ENCODE results near the gene CAMK2N2. TPM values are rescaled to one million over a fixed set of nuclear protein-coding genes. Genes with fewer than 3 reads are reported as not detected.
A peak's percentile ranks its signal among the peaks of the same experiment; 100 is the strongest.

Gene CAMK2N2
- total RNA-seq, 1 donor from 2014 or later: not detected

- ATAC-seq (no peak), DNase-seq (no peak)
- Histone ChIP-seq H3K36me3 (peaks cover 6% of the 10 kb centered on the region), H3K27ac (no peak overlapping the region), H3K27me3 (ENCODE audit: low read depth) (no peaks in the 10 kb centered on the region), H3K4me1 (peaks cover 14% of the 10 kb centered on the region), H3K4me3 (no peak overlapping the region), H3K9me3 (no peaks in the 10 kb centered on the region)
- TF ChIP-seq CTCF (IDR thresholded peaks at IDR 0.05): no peak
- intact Hi-C loops (cut with DNase I): no loop called here
Observed at GRCh38 chr3:184295771-184296170, 34.4 kb upstream of the CAMK2N2 start.

- H3K27me3 ChIP-seq (ENCODE audit: low read depth): no peaks in the 10 kb centered on the region
- H3K36me3 ChIP-seq: no peaks in the 10 kb centered on the region
- H3K9me3 ChIP-seq: no peaks in the 10 kb centered on the region
- no peak for TF ChIP-seq CTCF (IDR thresholded peaks at IDR 0.05)
- no peaks in the 10 kb centered on the region for H3K4me1 ChIP-seq
- no peak for ATAC-seq
- H3K27ac ChIP-seq: no peak overlapping the region
- intact Hi-C loops (cut with DNase I): no loop called here
- DNase-seq: no peak
- no peak overlapping the region for H3K4me3 ChIP-seq
Observed at GRCh38 chr3:184291738-184292445, 30.5 kb upstream of the CAMK2N2 start.

GRCh38 chr3:184291044-184291737 lies 29.8 kb upstream of the CAMK2N2 start:
- H3K36me3 ChIP-seq: no peaks in the 10 kb centered on the region
- H3K4me3 ChIP-seq: no peak overlapping the region
- no peaks in the 10 kb centered on the region for H3K27me3 ChIP-seq (ENCODE audit: low read depth)
- ATAC-seq: no peak
- TF ChIP-seq CTCF (IDR thresholded peaks at IDR 0.05): no peak
- no peak for DNase-seq
- no peak overlapping the region for H3K27ac ChIP-seq
- intact Hi-C loops (cut with DNase I): no loop called here
- H3K4me1 ChIP-seq: no peaks in the 10 kb centered on the region
- H3K9me3 ChIP-seq: no peaks in the 10 kb centered on the region

- intact Hi-C loops (cut with DNase I): no loop called here
- DNase-seq (no peak), ATAC-seq (no peak)
- Histone ChIP-seq H3K4me1 (no peaks in the 10 kb centered on the region), H3K36me3 (no peaks in the 10 kb centered on the region), H3K9me3 (no peaks in the 10 kb centered on the region), H3K4me3 (no peak overlapping the region), H3K27ac (no peak overlapping the region), H3K27me3 (ENCODE audit: low read depth) (no peaks in the 10 kb centered on the region)
- TF ChIP-seq CTCF (IDR thresholded peaks at IDR 0.05): no peak
Observed at GRCh38 chr3:184290331-184290730, 29.0 kb upstream of the CAMK2N2 start.

GRCh38 chr3:184289426-184289938 lies 28.1 kb upstream of the CAMK2N2 start:
- no peaks in the 10 kb centered on the region for H3K9me3 ChIP-seq
- intact Hi-C loops (cut with DNase I): no loop called here
- H3K27ac ChIP-seq: no peak overlapping the region
- H3K4me3 ChIP-seq: no peak overlapping the region
- ATAC-seq: peak; percentile 49 to 54
- H3K36me3 ChIP-seq: no peaks in the 10 kb centered on the region
- no peaks in the 10 kb centered on the region for H3K27me3 ChIP-seq (ENCODE audit: low read depth)
- TF ChIP-seq CTCF (IDR thresholded peaks at IDR 0.05): peak; percentile 54
- DNase-seq: peak; percentile 58
- no peaks in the 10 kb centered on the region for H3K4me1 ChIP-seq

Data from lower lobe of right lung (tissue), 2 donors.